Regular cardiac myocyte (primary cell): ENCODE measurements around the gene C6orf132. TPM values are rescaled to one million over a fixed set of nuclear protein-coding genes. Genes with fewer than 3 reads are reported as not detected.

Experiments used
- total RNA-seq: library from RNA; depleted of rRNA; stranded (reverse); fragments of >200 nt; gene quantifications from 2 replicates; pipeline ENCODE4 v1.2.3, GENCODE V29; 2014

Gene C6orf132, protein sequence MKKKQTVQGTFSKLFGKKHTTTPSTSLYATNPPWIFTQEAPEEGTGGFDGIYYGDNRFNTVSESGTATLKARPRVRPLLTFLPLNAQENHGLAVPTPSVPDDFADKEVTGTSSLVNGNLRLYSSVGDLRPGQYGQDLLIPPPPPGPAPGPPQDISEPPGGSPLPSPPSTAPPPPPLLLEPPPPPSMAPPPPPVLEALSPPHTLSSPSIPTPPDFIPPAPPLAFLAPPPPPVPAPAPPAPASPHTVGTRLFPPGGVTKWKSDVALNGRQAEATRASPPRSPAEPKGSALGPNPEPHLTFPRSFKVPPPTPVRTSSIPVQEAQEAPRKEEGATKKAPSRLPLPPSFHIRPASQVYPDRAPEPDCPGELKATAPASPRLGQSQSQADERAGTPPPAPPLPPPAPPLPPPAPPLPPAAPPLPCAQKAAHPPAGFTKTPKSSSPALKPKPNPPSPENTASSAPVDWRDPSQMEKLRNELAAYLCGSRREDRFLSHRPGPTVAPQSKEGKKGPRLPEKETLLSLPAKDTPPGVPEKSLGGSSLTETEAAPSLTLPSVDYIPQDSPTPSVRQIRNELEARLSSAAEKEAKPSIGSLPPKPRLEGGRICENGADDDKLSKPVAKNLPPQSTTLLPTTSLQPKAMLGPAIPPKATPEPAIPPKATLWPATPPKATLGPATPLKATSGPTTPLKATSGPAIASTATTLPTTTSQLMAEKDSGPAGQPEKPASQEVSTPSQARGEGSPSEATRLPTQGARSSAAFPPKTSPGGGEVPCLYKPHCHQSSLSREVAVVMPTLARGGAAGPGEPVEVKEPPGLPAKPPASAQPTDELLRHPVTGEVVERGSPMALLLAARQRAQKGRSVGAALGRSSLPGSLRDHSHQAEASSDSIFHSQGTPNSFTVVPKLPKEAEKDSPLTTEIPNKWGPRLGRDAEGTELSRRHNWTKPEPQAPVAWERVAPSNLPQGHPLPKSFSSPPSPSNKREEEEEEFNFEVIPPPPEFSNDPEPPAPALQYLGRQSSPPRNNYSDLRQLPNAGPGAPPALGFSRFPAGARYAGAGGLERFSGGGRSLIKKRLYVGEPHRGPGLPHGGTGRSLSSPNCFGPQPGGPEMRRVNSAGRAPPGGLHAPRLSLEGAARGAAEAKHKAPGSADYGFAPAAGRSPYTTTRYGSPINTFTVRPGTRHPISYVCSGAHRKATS
- total RNA-seq, result 0.28 and 1.2 TPM in 2 replicates

DNA sequence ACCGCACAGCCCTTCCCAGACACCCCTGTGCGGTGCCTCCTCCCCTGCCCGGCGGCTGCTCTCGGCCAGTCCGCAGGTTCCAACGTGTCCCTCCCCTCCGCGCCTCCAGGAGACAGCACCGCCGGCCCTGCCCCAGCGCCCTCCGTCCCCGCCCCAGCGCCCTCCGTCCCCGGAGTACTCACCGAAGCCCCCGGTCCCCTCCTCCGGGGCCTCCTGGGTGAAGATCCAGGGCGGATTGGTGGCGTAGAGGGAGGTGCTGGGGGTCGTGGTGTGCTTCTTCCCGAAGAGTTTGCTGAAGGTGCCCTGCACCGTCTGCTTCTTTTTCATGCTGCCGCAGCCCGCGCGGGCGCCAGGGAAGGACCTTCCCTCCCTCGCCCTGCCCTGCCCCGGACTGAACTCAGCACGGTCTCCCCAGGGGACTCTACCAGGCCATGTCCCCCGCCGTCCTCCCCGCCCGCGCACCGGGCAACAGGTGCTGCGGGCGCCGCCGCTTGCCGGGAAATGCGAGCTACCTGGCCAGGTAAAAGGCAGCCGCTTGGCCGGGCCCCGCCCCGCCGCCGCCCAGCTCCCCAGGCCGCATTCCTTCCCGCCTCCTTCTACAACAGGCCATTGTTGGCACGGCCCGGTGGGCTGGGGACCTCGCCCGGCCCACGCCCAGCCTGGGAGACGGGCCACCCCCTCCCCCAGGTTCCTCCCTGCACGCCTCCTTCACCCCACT lies at the start of gene C6orf132:
Gene C6orf132, minus strand, starts transcription at position 503 of the 718 bp plus-strand sequence. Its CDS starts 176 bp downstream, at position 327.

DNA sequence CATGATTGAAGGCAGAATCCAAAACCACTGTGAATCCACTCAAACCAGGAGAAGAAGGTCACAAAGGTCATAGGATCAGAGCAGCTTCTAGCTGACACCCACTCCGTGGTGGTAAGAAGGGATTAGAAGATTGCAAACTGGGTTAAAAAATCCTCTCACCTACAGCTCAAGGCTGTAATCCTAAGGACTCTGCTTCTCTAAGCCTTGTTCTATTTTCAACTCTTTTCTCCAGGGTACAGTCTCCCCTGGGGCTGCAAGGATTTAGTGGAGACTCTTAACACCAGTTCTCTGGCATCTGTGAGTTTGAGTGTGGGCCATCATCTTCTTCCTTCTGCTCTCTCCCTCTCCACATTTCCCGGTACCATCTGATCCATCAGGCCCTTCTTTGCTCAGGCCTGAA lies 30.7 kb upstream of the C6orf132 start, which contains the start of gene GUCA1A:
Gene GUCA1A, plus strand, starts transcription at position 264 of the 400 bp plus-strand sequence. CDS start 250 bp downstream, outside the sequence.

Other genes starting within 250 kb of the C6orf132 start
- gene USP49, start 247.2 kb downstream of the C6orf132 start, total RNA-seq, result 1.3 and 2.8 TPM in 2 replicates
- 20.9 and 25.1 TPM in 2 replicates for gene MED20, start 221.5 kb downstream of the C6orf132 start, total RNA-seq
- 7.9 and 19.0 TPM in 2 replicates for gene BYSL, start 221.1 kb downstream of the C6orf132 start, total RNA-seq
- 11.6 and 32.8 TPM in 2 replicates for gene CCND3, start 200.8 kb downstream of the C6orf132 start, total RNA-seq
- gene TAF8, start 92.1 kb downstream of the C6orf132 start, total RNA-seq, result 10.1 and 11.9 TPM in 2 replicates
- not detected in 2 replicates for gene GUCA1A, start 30.7 kb upstream of the C6orf132 start, total RNA-seq
- gene GUCA1B, start 52.3 kb upstream of the C6orf132 start, total RNA-seq, result 0.19 TPM in 1 of 2 replicates, not detected in the other
- 42.6 and 58.1 TPM in 2 replicates for gene MRPS10, start 75.2 kb upstream of the C6orf132 start, total RNA-seq